Right atrium auricular region (tissue), 2 donors: ENCODE results near the gene PNPLA6. TPM values are rescaled to one million over a fixed set of nuclear protein-coding genes. Genes with fewer than 3 reads are reported as not detected.

ENCODE experiments used
- DNase-seq: peaks from one replicate; pipeline ENCODE4 v3.0.0-alpha.2; 2019; ENCODE audit warnings: low spot score
- H3K27ac ChIP-seq, 2 donors: fragments of 200-600 bp; sonication (generic); 1 replicate in 1 of 2; 2 replicates in 1 of 2; pipeline ENCODE4 v1.5.1; 2016 to 2019
- H3K27me3 ChIP-seq, 2 donors: fragments of 200-600 bp; sonication (generic); one replicate each; pipeline versions ENCODE4 v1.5.1 to v1.6.0; 2017 to 2019
- H3K36me3 ChIP-seq: fragments of 200-600 bp; sonication (generic); one replicate; pipeline ENCODE4 v1.5.1; 2016
- H3K4me1 ChIP-seq, 2 donors: fragments of 200-600 bp; sonication (generic); one replicate each; pipeline versions ENCODE4 v1.5.1 to v1.6.0; 2017 to 2019
- H3K4me3 ChIP-seq, 2 donors: fragments of 200-600 bp; sonication (generic); 1 replicate in 1 of 2; 2 replicates in 1 of 2; pipeline ENCODE4 v1.5.1; 2017 to 2019; ENCODE audit warnings: mild to moderate bottlenecking in 1 of 2, moderate library complexity in 1 of 2
- H3K9me3 ChIP-seq, 2 donors: fragments of 200-600 bp; sonication (generic); one replicate each; pipeline ENCODE4 v1.5.1; 2019
- total RNA-seq, 2 donors: library from RNA; depleted of rRNA; stranded (reverse); fragments of >200 nt; gene quantifications; one replicate each; pipeline ENCODE4 v1.1.0, GENCODE V29; 2016
- TF ChIP-seq, protein P1 (sequence below), 2 donors: fragments of 200-600 bp; sonication (generic); IDR thresholded peaks; one replicate each; pipeline ENCODE4 v1.5.1; 2019; ENCODE audit warnings: antibody characterized with exemption in 2 of 2

PNPLA6 gene
- total RNA-seq, 2 donors from 2014 or later, result 45.3 to 70.6 TPM

DNA sequence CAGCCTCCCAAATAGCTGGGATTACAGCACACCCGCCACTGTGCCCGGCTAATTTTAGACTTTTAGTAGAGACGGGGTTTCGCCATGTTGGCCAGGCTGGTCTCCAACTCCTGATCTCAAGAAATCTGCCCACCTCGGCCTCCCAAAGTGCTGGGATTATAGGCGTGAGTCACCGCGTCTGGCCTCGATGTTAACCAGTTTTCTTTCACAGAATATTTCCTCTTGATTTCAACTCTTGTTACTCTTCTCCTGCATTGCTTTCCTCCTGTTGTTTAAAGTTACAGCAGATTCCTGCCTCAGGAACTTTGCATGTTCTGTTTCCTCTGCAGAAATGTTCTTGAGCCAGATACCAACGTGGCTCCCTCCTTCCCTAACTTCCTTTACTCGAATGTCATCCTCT lies 43.0 kb upstream of the PNPLA6 start:
- Histone ChIP-seq H3K27ac (no peak overlapping the region), H3K4me3 (no peak overlapping the region), H3K27me3 (no peaks in the 10 kb centered on the region), H3K9me3 (no peaks in the 10 kb centered on the region), H3K4me1 (peaks cover 0 to 17% of the 10 kb centered on the region in 2 donors), H3K36me3 (no peaks in the 10 kb centered on the region)
- no peak for DNase-seq
- TF ChIP-seq, protein P1, sequence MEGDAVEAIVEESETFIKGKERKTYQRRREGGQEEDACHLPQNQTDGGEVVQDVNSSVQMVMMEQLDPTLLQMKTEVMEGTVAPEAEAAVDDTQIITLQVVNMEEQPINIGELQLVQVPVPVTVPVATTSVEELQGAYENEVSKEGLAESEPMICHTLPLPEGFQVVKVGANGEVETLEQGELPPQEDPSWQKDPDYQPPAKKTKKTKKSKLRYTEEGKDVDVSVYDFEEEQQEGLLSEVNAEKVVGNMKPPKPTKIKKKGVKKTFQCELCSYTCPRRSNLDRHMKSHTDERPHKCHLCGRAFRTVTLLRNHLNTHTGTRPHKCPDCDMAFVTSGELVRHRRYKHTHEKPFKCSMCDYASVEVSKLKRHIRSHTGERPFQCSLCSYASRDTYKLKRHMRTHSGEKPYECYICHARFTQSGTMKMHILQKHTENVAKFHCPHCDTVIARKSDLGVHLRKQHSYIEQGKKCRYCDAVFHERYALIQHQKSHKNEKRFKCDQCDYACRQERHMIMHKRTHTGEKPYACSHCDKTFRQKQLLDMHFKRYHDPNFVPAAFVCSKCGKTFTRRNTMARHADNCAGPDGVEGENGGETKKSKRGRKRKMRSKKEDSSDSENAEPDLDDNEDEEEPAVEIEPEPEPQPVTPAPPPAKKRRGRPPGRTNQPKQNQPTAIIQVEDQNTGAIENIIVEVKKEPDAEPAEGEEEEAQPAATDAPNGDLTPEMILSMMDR (IDR thresholded peaks at IDR 0.05), result no peak

DNA sequence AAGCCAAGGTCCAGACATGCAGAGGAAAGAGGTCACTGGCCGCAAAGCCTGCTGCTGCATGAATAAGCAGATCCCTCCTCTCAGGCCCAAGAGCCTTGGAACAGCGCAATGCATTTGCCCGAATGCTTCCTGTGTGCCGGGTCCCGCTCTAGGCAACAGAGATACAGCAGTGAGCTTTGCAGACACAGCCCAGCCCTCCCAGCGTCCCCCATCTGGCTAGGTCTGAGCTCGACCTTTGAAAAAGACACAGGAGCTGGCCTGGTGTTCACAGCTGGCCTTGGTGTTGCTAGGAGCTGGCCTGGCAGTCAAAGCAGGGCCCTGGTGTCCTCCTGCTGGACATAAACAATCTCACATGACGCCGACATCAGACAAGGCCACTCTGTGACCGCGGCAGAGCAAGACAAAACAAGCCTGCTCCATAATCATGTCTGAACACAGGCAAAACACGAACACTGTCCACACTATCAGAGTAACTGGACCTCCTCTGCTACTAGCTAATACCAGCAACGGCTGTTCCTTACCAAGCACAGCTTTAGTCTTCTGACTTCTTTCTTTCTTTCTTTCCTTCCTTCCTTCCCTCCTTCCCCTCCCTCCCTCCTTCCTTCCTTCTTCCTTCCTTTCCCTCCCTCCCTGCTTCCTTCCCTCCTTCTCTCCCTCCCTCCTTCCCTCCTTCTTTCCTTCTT lies 41.0 kb upstream of the PNPLA6 start:
- H3K36me3 ChIP-seq, result no peaks in the 10 kb centered on the region
- no peaks in the 10 kb centered on the region for H3K27me3 ChIP-seq
- TF ChIP-seq, protein P1 (IDR thresholded peaks at IDR 0.05), result no peak
- H3K27ac ChIP-seq, result peak overlapping the region; percentile 72 to 79
- peaks cover 0 to 9% of the 10 kb centered on the region in 2 donors for H3K4me1 ChIP-seq
- DNase-seq, result peak; percentile 72
- H3K4me3 ChIP-seq, result no peak overlapping the region
- no peaks in the 10 kb centered on the region for H3K9me3 ChIP-seq

DNA sequence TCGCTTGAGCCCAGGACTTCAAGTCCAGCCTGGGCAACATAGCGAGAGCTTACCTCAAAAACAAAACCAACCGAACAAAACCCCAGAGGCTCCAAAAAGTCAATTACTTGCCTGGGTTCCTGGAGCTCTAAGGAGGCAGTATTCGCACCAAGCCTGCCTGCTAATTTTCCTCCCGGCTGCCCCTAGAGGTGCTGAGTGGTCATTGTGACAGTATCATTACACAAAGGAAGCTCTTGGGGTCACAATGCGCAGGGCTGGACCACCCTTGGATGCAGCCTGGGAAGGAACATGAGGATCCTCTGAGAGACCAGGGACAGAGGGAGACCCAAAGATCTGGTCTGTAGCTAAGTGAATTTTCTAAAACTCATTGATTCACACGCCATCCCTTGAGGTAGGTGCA lies 38.2 kb upstream of the PNPLA6 start:
- no peak for DNase-seq
- H3K27me3 ChIP-seq, result no peaks in the 10 kb centered on the region
- H3K9me3 ChIP-seq, result no peaks in the 10 kb centered on the region
- TF ChIP-seq, protein P1 (IDR thresholded peaks at IDR 0.05), result peak in 1 of 2 donors; percentile 22
- H3K36me3 ChIP-seq, result no peaks in the 10 kb centered on the region
- H3K27ac ChIP-seq, result no peak overlapping the region
- peaks cover 0 to 19% of the 10 kb centered on the region in 2 donors for H3K4me1 ChIP-seq
- H3K4me3 ChIP-seq, result no peak overlapping the region

DNA sequence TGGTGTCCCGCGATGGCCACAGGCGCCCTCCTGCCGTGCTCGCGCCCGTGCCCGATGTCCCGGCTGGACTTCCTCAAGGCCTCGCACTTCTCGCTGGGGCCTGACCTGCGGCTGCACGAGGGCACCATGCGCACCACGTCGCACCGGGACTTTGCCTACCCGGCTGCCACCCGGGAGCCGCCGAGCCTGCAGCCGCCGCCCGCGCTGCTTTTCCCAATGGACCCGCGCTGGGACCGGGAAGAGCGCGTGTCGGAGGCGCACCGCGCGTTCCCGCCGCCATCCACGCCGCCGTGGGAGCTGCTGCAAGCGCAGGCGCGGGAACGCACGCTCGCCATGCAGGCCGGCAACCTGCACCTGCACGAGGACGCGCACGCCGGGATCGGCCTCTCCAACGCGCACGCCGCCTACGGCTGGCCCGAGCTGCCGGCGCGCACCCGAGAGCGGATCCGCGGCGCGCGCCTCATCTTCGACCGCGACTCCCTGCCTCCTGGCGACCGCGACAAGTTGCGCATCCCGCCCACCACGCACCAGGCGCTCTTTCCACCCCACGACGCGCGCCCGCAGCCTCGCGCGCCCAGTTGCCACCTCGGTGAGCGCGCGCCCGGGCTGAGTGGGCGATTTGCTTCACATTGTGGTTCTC lies 34.6 kb upstream of the PNPLA6 start:
- TF ChIP-seq, protein P1 (IDR thresholded peaks at IDR 0.05), result no peak
- no peaks in the 10 kb centered on the region for H3K36me3 ChIP-seq
- no peak for DNase-seq
- no peaks in the 10 kb centered on the region for H3K9me3 ChIP-seq
- peaks cover 0 to 16% of the 10 kb centered on the region in 2 donors for H3K4me1 ChIP-seq
- H3K27ac ChIP-seq, result no peak overlapping the region
- peak overlapping the region; percentile 21 to 47 for H3K4me3 ChIP-seq
- H3K27me3 ChIP-seq, result no peaks in the 10 kb centered on the region

DNA sequence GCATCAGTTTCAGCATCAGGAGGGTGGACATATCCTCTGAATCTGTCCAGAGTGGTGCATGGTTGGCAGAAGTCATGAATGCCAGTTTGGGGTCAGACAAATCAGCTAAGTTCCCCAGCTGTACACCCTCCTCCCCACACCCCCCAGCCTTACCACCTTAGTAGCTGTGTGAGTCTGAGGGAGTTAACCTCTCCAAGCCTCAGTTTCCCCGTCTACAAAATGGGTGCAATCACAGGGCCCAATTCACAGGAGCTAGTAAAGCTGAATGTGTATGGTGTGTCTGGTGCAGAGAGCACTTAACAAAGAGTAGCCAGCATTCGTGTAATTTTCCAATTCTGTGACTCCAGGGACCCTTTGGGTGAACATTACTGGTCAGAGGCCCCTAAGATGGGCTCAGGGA lies 33.0 kb upstream of the PNPLA6 start:
- TF ChIP-seq, protein P1 (IDR thresholded peaks at IDR 0.05), result no peak
- Histone ChIP-seq H3K9me3 (no peaks in the 10 kb centered on the region), H3K27ac (no peak overlapping the region), H3K4me1 (peaks cover 0 to 22% of the 10 kb centered on the region in 2 donors), H3K27me3 (no peaks in the 10 kb centered on the region), H3K4me3 (no peak overlapping the region), H3K36me3 (no peaks in the 10 kb centered on the region)
- no peak for DNase-seq
